HCT116 (cell line): ENCODE measurements around the gene GNPDA2.

Source experiments
- EZH2 ChIP-seq: fragments of 200-600 bp; sonication (generic); IDR thresholded peaks from 2 replicates; pipeline ENCODE4 v1.6.1; 2017; ENCODE audit warnings: antibody characterized with exemption, mixed run types
- POLR2A ChIP-seq: IDR thresholded peaks from 2 replicates; pipeline ENCODE4 v1.7.0; 2011; ENCODE audit warnings: borderline replicate concordance; ENCODE audit not compliant: insufficient read depth, insufficient read length; ENCODE audit errors: extremely low read depth

DNA sequence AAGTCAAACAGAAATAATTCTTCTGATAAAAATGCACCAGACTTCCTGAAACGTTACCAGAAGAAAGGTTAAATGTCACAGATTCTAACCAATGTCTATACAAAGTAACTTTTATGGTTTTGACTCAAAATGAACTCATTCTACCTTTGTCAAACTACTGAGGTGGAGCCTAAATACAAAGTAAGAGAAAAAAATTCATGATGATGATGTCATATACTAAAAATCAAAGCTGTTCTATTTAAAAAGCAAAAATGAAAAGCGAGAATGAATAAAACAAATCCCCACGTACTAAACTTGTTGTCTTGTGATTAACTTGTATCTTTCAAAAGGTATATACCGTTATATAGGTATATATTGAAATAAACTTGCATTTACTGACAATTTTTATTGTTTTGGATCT is 21.7 kb downstream of the GNPDA2 start:
- TF ChIP-seq POLR2A, result no peak
- no peak for TF ChIP-seq EZH2
